K562 (cell line): ENCODE measurements around the gene AFG1L. TPM values are rescaled to one million over a fixed set of nuclear protein-coding genes. Genes with fewer than 3 reads are reported as not detected.

ENCODE experiments used
- CBFB ChIP-seq: sonication (generic); formaldehyde crosslinking; IDR thresholded peaks from 2 replicates; pipeline ENCODE4 v1.4.0; 2020; ENCODE audit warnings: mild to moderate bottlenecking, missing genetic modification reagents
- ELF2 ChIP-seq: fragments of 250-450 bp; sonication (Bioruptor Pico); IDR thresholded peaks from 2 replicates; pipeline ENCODE4 v1.5.0; 2021; ENCODE audit warnings: mild to moderate bottlenecking
- FOXM1 ChIP-seq, 2 experiments: fragments of 450-650 bp in 1 of 2; sonication (generic) in 1 of 2; formaldehyde crosslinking in 1 of 2; IDR thresholded peaks; 2 replicates each; pipeline versions ENCODE4 v1.6.1 to v1.9.0; 2017 to 2022; ENCODE audit warnings: low read depth in 2 of 2, mild to moderate bottlenecking in 2 of 2, missing genetic modification reagents in 1 of 2, moderate library complexity in 1 of 2
- NCOA4 ChIP-seq: fragments of 450-650 bp; IDR thresholded peaks from 2 replicates; pipeline ENCODE4 v1.6.1; 2018; ENCODE audit warnings: mild to moderate bottlenecking; ENCODE audit not compliant: partially characterized antibody
- NR2C1 ChIP-seq, 2 experiments: fragments of 450-650 bp; IDR thresholded peaks; 2 replicates each; pipeline ENCODE4 v1.6.1; 2017; ENCODE audit warnings: mild to moderate bottlenecking in 2 of 2, antibody characterized with exemption in 1 of 2, inconsistent platforms in 1 of 2, missing compliant biosample characterization in 1 of 2, missing genetic modification characterization in 1 of 2
- NRF1 ChIP-seq, 2 experiments: fragments of 450-650 bp; IDR thresholded peaks in 1 of 2; conservative IDR thresholded peaks in 1 of 2; 2 replicates each; pipeline ENCODE4 v1.6.1; 2014; ENCODE audit warnings: mild to moderate bottlenecking in 2 of 2
- SLC30A9 ChIP-seq: fragments of 250-450 bp; sonication (Bioruptor Pico); IDR thresholded peaks from 2 replicates; pipeline ENCODE4 v1.8.0; 2022; ENCODE audit warnings: mild to moderate bottlenecking, moderate library complexity
- SMARCA4 ChIP-seq: fragments of 450-650 bp; IDR thresholded peaks from 2 replicates; pipeline ENCODE4 v1.6.1; 2016
- SMARCC2 ChIP-seq: fragments of 450-650 bp; IDR thresholded peaks from 2 replicates; pipeline ENCODE4 v1.6.1; 2017; ENCODE audit warnings: antibody characterized with exemption, moderate library complexity, mild to moderate bottlenecking, low read depth
- SMC3 ChIP-seq: conservative IDR thresholded peaks from 2 replicates; pipeline ENCODE4 v1.6.1; 2011; ENCODE audit warnings: low read depth, low read length, improper control_type of control experiment; ENCODE audit not compliant: insufficient read depth
- TAF1 ChIP-seq: IDR thresholded peaks from 2 replicates; pipeline ENCODE4 v1.6.1; 2011; ENCODE audit warnings: mild to moderate bottlenecking, low read length, moderate library complexity; ENCODE audit not compliant: insufficient read depth, control insufficient read depth, severe bottlenecking; ENCODE audit errors: extremely low read depth
- ZNF175 ChIP-seq: fragments of 200-800 bp; sonication (Bioruptor generic); IDR thresholded peaks from 2 replicates; pipeline ENCODE4 v1.6.1; 2016; ENCODE audit warnings: low read depth, mild to moderate bottlenecking, missing genetic modification characterization, missing compliant biosample characterization
- ZNF197 ChIP-seq: fragments of 200-800 bp; sonication (Bioruptor generic); IDR thresholded peaks from 2 replicates; pipeline ENCODE4 v1.6.1; 2016; ENCODE audit warnings: low read depth, missing genetic modification characterization, missing compliant biosample characterization
- ZNF253 ChIP-seq: fragments of 250-450 bp; sonication (Bioruptor Pico); conservative IDR thresholded peaks from 2 replicates; pipeline ENCODE4 v1.6.1; 2021; ENCODE audit warnings: mild to moderate bottlenecking
- polyA plus RNA-seq, 8 experiments: library from polyadenylated mRNA; depleted of rRNA in 4 of 8; stranded (reverse) in 5 of 8; unstranded in 3 of 8; fragments of >200 nt; fragmentation: Nextera tagmentation in 2 of 8; fragmentation: Illumina TruSeq in 1 of 8; extraction: Ambion mirVana in 2 of 8; extraction: Trizol in 1 of 8; gene quantifications; 2 replicates each; pipeline versions ENCODE4 v1.2.1 to v1.2.3, GENCODE V29; 2011 to 2014; ENCODE audit warnings: inconsistent platforms in 1 of 8, missing spikeins in 1 of 8
- total RNA-seq, 7 experiments: library from RNA; depleted of rRNA in 6 of 7; stranded (reverse); fragments of >200 nt in 6 of 7; fragmentation: Illumina TruSeq in 2 of 7; extraction: Trizol in 2 of 7; gene quantifications; 2 replicates each; pipeline versions ENCODE4 v1.2.1 to v1.2.3, GENCODE V29; 2011 to 2021; ENCODE audit warnings: low replicate concordance in 1 of 7
- TF ChIP-seq, protein P1 (sequence below): fragments of 250-450 bp; sonication (Bioruptor Pico); IDR thresholded peaks from 2 replicates; pipeline ENCODE4 v1.4.0; 2020; ENCODE audit warnings: mild to moderate bottlenecking
- TF ChIP-seq, protein P2 (sequence below), 3 experiments: fragments of 200-800 bp in 1 of 3; sonication (Bioruptor generic) in 1 of 3; sonication (generic) in 1 of 3; formaldehyde crosslinking in 1 of 3; IDR thresholded peaks; 2 replicates each; pipeline versions ENCODE4 v1.6.1 to v1.8.0; 2016 to 2022; ENCODE audit warnings: mild to moderate bottlenecking in 2 of 3, missing compliant biosample characterization in 2 of 3, missing genetic modification characterization in 2 of 3, missing genetic modification reagents in 1 of 3
- TF ChIP-seq, protein P3 (sequence below): fragments of 250-450 bp; sonication (Bioruptor Pico); IDR thresholded peaks from 2 replicates; pipeline ENCODE4 v1.8.0; 2022; ENCODE audit warnings: moderate library complexity, mild to moderate bottlenecking, inconsistent platforms
- TF ChIP-seq, protein P4 (sequence below): fragments of 200-800 bp; sonication (Bioruptor generic); IDR thresholded peaks from 2 replicates; pipeline ENCODE4 v1.6.1; 2017; ENCODE audit warnings: missing genetic modification characterization, missing compliant biosample characterization
- TF ChIP-seq, protein P5 (sequence below): fragments of 450-650 bp; formaldehyde crosslinking; IDR thresholded peaks from 2 replicates; pipeline ENCODE4 v1.4.0; 2020; ENCODE audit warnings: mild to moderate bottlenecking, moderate library complexity

The AFG1L gene
- total and polyA plus RNA-seq, 9 of the 15 experiments (the other 6 are each of a cell fraction or from before 2014, with no cell fraction given) = 2.2 to 15.5 (median 5.8) TPM

DNA sequence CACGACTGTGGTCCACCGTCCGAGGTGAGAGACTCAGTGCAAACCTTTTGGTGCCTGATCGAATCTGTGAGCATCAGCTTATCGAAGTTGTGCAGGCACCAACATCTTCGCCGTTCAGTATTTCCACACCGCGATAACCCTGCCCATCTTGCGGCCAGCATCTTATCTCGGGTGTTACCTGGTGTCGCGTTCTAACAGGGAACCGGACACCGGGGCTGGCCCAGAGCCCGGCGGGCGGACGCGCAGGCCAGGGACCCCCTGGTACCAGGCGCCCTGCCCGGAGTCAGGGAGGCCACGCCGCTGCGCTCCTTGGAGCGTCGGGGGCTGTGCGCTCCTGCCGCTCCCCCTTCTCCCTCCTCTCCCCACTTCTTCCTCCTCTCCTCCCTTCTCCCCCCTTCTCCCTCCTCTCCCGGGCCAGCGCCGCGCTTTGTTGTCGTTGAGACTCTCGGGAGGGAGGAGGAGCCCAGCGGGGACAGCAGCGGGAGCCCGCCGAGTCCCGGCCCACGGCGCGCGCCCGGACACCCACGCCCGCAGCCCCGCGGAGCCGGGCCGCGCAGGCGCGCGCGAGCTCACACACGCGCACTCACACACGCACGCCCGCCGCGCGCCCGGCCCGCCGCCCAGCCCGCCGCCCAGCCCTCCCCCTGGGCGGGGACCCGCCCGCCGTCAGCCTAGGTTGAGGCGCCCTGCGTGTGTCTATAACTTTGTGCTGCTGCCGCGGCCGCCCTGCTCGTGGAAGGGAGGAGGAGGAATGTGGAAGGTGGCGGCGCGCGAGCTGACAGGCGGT is 264.4 kb downstream of the AFG1L start (continued):
- no peak; the same call in 1 of the 2 replicates for TF ChIP-seq ZNF175 (CRISPR knock-in tag)
- peak; percentile 78 to 83; a peak in 3 of 4 replicates for TF ChIP-seq NRF1 (conservative IDR thresholded peaks at IDR 0.05 in 1 of 2, IDR thresholded peaks at IDR 0.05 in 1 of 2)
- TF ChIP-seq SLC30A9 (CRISPR knock-in tag) = no peak
- peak; percentile 95 for TF ChIP-seq CBFB (CRISPR knock-in tag)
- TF ChIP-seq NCOA4 = no peak
- TF ChIP-seq NR2C1 (IDR thresholded peaks at IDR 0.05) = no peak
- TF ChIP-seq NR2C1 (tag; IDR thresholded peaks at IDR 0.05) = 0 out of 2 replicates have a peak, but pooled peaks have one; percentile 45
- TF ChIP-seq ELF2 (CRISPR knock-in tag) = no peak
- TF ChIP-seq, protein P1, sequence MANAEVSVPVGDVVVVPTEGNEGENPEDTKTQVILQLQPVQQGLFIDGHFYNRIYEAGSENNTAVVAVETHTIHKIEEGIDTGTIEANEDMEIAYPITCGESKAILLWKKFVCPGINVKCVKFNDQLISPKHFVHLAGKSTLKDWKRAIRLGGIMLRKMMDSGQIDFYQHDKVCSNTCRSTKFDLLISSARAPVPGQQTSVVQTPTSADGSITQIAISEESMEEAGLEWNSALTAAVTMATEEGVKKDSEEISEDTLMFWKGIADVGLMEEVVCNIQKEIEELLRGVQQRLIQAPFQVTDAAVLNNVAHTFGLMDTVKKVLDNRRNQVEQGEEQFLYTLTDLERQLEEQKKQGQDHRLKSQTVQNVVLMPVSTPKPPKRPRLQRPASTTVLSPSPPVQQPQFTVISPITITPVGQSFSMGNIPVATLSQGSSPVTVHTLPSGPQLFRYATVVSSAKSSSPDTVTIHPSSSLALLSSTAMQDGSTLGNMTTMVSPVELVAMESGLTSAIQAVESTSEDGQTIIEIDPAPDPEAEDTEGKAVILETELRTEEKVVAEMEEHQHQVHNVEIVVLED (CRISPR knock-in tag) = peak; percentile 36
- peak; percentile 54; the same call in 1 of the 2 replicates for TF ChIP-seq SMARCC2
- no peak for TF ChIP-seq ZNF253 (CRISPR knock-in tag)
- TF ChIP-seq, protein P2, sequence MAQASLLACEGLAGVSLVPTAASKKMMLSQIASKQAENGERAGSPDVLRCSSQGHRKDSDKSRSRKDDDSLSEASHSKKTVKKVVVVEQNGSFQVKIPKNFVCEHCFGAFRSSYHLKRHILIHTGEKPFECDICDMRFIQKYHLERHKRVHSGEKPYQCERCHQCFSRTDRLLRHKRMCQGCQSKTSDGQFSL (CRISPR knock-in tag; IDR thresholded peaks at IDR 0.05) = peak; percentile 14
- TF ChIP-seq, protein P2 (tag; IDR thresholded peaks at IDR 0.05) = no peak; a peak in 1 of 4 replicates
- TF ChIP-seq, protein P3, sequence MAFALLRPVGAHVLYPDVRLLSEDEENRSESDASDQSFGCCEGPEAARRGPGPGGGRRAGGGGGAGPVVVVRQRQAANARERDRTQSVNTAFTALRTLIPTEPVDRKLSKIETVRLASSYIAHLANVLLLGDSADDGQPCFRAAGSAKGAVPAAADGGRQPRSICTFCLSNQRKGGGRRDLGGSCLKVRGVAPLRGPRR = no peak
- TF ChIP-seq, protein P4, sequence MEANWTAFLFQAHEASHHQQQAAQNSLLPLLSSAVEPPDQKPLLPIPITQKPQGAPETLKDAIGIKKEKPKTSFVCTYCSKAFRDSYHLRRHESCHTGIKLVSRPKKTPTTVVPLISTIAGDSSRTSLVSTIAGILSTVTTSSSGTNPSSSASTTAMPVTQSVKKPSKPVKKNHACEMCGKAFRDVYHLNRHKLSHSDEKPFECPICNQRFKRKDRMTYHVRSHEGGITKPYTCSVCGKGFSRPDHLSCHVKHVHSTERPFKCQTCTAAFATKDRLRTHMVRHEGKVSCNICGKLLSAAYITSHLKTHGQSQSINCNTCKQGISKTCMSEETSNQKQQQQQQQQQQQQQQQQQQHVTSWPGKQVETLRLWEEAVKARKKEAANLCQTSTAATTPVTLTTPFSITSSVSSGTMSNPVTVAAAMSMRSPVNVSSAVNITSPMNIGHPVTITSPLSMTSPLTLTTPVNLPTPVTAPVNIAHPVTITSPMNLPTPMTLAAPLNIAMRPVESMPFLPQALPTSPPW (CRISPR knock-in tag) = peak; percentile 91
- TF ChIP-seq, protein P5, sequence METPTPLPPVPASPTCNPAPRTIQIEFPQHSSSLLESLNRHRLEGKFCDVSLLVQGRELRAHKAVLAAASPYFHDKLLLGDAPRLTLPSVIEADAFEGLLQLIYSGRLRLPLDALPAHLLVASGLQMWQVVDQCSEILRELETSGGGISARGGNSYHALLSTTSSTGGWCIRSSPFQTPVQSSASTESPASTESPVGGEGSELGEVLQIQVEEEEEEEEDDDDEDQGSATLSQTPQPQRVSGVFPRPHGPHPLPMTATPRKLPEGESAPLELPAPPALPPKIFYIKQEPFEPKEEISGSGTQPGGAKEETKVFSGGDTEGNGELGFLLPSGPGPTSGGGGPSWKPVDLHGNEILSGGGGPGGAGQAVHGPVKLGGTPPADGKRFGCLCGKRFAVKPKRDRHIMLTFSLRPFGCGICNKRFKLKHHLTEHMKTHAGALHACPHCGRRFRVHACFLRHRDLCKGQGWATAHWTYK (CRISPR knock-in tag) = peak; percentile 73; the same call in 1 of the 2 replicates
- TF ChIP-seq FOXM1 (IDR thresholded peaks at IDR 0.05; ENCODE audit: low read depth) = peak; percentile 86
- no peak for TF ChIP-seq FOXM1 (CRISPR knock-in tag; IDR thresholded peaks at IDR 0.05; ENCODE audit: low read depth)
- TF ChIP-seq SMC3 = 0 out of 2 replicates have a peak, but pooled peaks have one; percentile 8
- TF ChIP-seq ZNF197 (CRISPR knock-in tag) = peak; percentile 76; the same call in 1 of the 2 replicates
- peak; percentile 60 for TF ChIP-seq TAF1
- peak; percentile 92 for TF ChIP-seq SMARCA4
